HG03460 (cell line): ENCODE results near the gene HRH3.

Experiments used
- ATAC-seq: cut with Tn5 transposase; IDR thresholded peaks from one replicate; pipeline ENCODE4 v1.9.1; 2021; ENCODE audit not compliant: unreplicated experiment

The HRH3 gene

DNA sequence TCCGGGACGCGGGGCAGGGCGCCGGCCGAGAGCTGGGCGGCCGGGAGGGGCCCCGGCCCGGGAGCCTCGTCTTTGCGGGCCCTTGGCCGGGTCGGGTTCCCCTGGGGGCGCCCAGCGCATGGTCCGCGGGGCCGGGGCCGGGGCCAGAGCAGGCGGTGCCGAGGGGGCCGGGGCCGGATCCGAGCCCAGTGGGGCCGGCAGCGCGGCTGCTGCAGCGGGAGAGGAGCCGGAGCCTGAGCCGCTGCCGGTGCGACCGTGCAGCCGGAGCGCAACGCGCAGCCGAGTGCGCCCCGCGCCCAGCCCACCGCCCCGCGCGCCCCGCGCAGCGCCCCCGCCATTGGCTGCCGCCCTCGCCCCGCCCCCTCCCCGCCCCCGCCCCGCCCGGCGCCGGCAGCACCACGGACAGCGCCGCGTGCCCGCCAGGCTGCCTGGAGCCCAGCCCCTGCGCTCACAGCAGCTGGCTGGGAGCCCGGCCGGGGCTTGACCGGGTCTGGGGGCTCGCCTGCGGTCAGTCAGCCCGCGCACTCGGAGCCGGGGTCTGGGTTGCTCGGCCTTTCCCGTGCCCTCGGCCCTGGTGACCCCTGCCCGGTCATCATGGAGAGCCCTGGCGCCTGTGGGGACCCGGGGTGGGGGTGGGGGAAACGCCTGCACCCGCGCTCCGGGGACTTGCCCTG lies at the start of gene HRH3:
TSS of gene HRH3 (minus strand) at position 287 of the 674 bp plus-strand sequence. CDS start 308 bp downstream, outside the sequence.
- ATAC-seq, result no peak

- ATAC-seq, result no peak
These were observed 49.8 kb upstream of the HRH3 start for GRCh38 chr20:62269871-62270270.

- ATAC-seq, result no peak
These were observed 49.3 kb upstream of the HRH3 start for GRCh38 chr20:62269378-62269777.

DNA sequence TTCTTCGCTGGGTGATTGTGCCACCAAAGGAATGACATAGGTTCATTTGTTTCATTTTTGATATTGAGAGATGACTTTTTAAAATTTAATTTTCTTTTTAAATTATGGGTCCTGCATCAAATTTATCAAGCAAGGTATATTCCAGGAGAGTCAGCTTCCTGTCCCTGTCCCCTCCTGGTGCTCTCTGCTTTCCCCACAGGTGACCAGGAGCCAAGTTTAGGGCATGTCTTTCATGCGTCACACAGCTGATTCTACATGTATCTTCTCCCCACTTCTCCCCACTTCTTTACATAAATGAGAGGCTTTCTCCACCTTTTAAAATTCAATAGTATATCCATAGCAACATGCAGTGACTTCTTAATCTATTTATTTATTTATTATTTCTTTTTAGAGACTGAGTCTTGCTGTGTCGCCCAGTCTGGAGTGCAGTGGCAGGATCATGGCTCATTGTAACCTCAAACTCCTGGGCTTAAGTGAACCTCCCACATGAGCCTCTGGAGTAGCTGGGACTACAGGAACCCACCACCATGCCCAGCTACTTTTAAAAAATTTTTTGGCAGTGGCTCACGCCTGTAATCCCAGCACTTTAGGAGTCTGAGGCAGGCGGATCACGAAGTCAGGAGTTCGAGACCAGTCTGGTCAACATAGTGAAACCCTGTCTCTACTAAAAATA lies 48.3 kb upstream of the HRH3 start:
- no peak for ATAC-seq

DNA sequence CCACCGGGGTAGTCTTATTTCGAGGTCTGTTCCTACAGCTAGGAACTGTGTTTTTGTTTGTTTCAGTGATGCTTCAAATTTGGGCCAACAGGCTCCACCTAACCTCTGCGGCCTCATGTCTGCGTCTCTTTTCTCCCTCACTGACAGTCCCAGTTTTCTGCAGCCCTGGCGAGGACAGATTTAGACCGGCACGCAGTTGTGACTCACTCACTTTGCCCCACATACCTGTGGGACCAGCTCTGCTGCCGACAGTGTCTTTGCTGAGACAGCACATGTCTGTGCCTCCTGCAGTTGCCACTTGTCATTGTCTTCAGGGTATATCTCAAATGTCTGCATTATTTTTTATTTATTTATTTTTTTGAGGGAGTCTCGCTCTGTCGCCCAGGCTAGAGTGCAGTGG lies 47.5 kb upstream of the HRH3 start:
- ATAC-seq, result no peak

- ATAC-seq, result no peak
These were observed 46.8 kb upstream of the HRH3 start for GRCh38 chr20:62266851-62267250.

- ATAC-seq, result no peak
These were observed 46.3 kb upstream of the HRH3 start for GRCh38 chr20:62266340-62266739.

DNA sequence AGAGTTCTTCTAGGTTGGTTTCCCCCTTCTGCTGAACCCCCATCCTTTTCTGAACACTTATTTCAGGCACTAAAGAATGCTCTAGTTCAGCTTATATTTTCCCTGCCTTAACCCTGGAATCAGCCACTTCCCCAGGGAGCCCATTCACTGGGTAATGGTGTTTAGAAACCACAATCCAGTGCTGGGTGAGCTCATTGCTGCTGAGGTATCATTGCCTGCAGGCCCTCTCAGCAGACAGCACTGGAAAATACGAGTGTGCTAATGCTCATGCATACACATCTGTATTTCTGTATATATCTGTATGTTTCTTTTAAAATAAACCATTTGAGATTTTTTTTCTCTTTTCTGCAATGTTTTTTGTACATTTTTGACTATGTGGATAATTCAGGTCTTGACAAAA lies 45.3 kb upstream of the HRH3 start:
- ATAC-seq, result no peak

DNA sequence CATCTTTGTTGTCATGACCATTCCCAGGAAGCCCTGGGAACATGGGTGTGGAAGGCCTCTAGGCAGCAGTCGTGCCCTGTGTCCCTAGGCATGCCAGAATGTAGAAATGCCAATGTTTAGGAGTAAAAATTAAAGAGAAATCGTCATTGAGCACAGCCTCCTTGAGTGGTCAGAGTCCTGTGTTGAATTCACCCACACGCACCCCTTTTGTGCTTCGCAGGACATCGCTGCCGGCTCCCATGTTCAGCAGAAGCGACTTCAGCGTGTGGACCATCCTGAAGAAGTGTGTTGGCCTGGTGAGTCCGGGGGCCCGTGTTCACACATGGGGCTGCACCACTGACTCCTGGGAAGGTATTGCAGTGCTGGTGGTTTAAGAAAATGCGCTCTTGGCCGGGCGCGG lies 43.3 kb upstream of the HRH3 start:
- no peak for ATAC-seq

- ATAC-seq, result no peak
These were observed 42.0 kb upstream of the HRH3 start for GRCh38 chr20:62262064-62262463.

DNA sequence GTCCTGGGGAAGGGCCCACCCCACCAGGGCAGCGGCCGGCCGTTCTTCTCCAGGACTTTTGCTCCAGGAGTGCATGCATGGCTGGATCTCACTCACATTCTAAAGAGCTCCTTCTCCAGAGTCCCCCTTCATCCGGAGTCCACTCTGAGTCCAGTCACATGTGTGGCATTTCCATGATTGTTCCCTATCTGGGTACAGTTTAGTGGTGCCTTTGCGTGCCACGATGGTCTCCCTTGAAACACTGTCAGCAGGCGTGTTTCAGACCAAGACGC lies 39.2 kb upstream of the HRH3 start:
- ATAC-seq, result no peak

DNA sequence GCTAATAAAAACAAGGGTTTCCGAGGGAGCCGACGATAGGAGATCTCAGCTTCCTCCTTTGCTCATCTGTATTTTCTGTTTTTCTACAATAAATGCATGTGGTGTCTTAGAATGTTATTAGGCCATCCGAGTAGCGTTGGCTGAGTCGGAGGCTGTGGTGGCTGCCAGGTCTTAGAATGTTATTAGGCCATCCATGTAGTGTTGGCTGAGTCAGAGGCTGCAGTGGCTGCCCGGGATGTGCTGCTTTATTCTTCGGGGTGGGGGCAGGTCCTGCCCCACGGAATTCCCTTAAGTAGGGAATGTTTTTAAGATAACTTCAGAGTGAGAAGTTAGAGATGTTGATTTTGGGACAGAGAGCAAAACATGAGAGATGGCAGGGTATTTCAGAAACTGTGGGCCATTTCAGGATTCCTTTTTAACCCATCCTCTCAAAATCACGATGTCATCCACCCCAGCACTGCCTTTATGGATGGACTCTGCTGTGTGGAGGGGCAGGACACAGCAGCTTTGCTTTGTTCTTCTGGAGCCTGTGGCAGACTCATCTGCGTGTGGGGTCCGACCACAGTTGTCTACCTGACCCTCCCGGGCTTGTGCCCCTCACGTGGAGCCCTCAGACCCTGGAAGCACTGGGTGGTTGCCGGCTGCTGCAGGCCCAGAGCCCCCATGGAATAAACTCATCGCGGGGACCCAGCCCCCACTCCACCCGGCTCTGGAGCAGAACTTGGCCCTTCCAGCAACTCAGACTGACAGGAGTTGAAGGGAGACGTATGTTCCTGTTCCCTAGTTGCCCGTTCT lies 38.6 kb upstream of the HRH3 start:
- ATAC-seq, result no peak

GRCh38 chr20:62255976-62256375 lies 35.9 kb upstream of the HRH3 start:
- no peak for ATAC-seq

GRCh38 chr20:62254021-62254724 lies 34.1 kb upstream of the HRH3 start:
- ATAC-seq, result no peak

DNA sequence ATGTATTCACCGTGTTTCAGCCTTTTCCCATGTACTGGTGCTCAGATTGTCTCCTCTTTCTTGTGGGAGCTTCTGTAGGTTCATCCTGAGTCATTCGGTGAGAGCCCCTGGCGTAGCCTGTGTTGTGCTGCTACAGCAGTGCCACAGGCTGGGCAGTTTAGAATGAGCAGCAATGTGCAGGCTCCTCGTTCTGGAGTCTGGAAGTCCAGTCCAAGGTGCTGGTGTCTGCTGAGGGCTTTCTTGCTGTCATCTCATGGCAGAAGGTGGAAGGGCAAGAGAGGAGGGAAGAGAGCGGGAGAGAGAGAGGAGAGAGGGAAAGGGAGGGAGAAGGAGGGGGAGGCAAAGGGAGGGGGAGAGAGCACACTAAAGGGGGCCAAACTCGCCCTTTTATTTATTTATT lies 33.3 kb upstream of the HRH3 start:
- no peak for ATAC-seq

GRCh38 chr20:62252342-62252966 lies 32.4 kb upstream of the HRH3 start:
- no peak for ATAC-seq

GRCh38 chr20:62248890-62249560 lies 28.9 kb upstream of the HRH3 start:
- ATAC-seq, result no peak

DNA sequence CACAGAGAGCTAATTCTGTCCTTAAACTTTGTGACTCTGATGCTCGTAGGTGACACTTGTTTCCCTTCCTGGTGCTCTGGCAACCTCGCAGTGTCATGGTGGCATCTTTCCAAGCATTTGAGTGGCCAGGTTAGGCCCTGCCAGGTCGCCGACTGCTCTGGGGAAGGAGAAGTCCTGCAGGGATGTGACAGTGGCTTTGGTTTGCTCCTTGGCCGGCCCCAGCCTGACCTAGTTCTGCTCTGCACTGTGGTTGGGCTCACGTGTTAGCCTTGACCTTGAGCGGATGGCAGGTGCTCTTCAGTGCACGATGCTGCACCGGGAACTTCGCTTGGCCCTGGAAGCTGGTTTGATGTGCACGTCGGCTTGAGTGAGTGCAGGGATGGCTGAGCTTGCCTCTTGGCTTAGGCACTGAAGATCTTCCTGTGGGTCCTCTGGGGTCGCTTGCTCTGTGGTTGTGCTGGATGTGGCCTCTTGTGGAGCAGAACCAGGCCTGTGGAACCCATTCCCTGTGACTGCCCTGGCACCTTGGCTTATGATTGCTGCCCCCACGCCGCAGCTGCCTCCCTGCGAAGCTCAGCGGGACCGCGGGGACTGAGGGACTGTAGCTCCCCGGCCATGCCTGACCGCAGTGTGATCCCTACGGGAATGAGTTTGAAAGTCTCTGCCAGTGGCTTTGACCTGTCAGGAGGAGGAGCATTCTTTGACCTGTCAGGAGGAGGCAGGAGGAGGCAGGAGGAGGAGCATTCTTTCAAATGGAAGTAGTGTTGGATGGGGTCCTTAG lies 27.0 kb upstream of the HRH3 start:
- ATAC-seq, result no peak

DNA sequence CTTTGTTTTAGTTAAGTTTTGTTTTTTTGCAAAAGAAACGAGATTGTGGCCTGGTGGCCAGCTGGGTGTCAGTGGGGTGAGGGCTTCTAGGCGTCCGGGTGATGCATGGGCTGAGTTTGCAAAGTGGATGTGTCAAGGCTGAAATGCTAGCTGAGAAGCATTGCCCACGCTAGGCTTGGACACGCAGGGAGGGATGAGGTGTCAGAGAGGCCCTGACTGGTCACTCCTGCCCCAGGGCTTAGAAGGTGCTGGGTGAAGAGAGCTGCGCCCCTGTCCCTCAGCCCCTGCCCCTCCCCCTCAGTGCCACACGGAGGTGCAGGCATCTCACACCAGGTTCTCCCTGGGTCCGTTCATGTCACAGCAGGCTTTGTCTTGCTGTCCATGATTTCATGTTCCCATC lies 26.4 kb upstream of the HRH3 start:
- ATAC-seq, result no peak

GRCh38 chr20:62245911-62246280 lies 25.8 kb upstream of the HRH3 start:
- no peak for ATAC-seq
